Vagina (tissue), 2 donors: ENCODE measurements around the gene ZMAT5. TPM values are rescaled to one million over a fixed set of nuclear protein-coding genes. Genes with fewer than 3 reads are reported as not detected.

Experiments
- DNase-seq, 2 donors: peaks; one replicate each; pipeline ENCODE4 v3.0.0-alpha.2; 2017; ENCODE audit errors: extremely low spot score in 2 of 2
- H3K27ac ChIP-seq: fragments of 200-600 bp; sonication (generic); one replicate; pipeline ENCODE4 v1.5.1; 2019
- H3K27me3 ChIP-seq: fragments of 200-600 bp; sonication (generic); one replicate; pipeline ENCODE4 v1.5.1; 2019
- H3K36me3 ChIP-seq, 2 donors: fragments of 200-600 bp; sonication (generic); one replicate each; pipeline ENCODE4 v1.5.1; 2017 to 2019
- H3K4me1 ChIP-seq: fragments of 200-600 bp; sonication (generic); one replicate; pipeline ENCODE4 v1.5.1; 2019
- H3K4me3 ChIP-seq, 2 donors: fragments of 200-600 bp; sonication (generic); 1 replicate in 1 of 2; 2 replicates in 1 of 2; pipeline ENCODE4 v1.5.1; 2016 to 2019
- H3K9me3 ChIP-seq: fragments of 200-600 bp; sonication (generic); one replicate; pipeline ENCODE4 v1.5.1; 2019
- POLR2A ChIP-seq, 2 donors: fragments of 450-650 bp; IDR thresholded peaks; one replicate each; pipeline ENCODE4 v1.6.1; 2017; ENCODE audit warnings: antibody characterized with exemption in 2 of 2, mild to moderate bottlenecking in 2 of 2, moderate library complexity in 2 of 2
- POLR2AphosphoS5 ChIP-seq, 2 donors: sonication (generic); formaldehyde crosslinking; IDR thresholded peaks; one replicate each; pipeline ENCODE4 v1.9.0; 2017; ENCODE audit warnings: antibody characterized with exemption in 2 of 2, mild to moderate bottlenecking in 2 of 2, low read depth in 1 of 2; ENCODE audit not compliant: insufficient read depth in 1 of 2
- intact Hi-C: fragments of 100-400 bp; cut with DNase I; formaldehyde crosslinking; loops from one replicate; pipeline ENCODE4 v1.15.1; 2023
- total RNA-seq: library from RNA; depleted of rRNA; stranded (reverse); fragments of >200 nt; gene quantifications from one replicate; pipeline ENCODE4 v1.2.3, GENCODE V29; 2016
- TF ChIP-seq, protein P1 (sequence below), 3 experiments: fragments of 450-650 bp in 2 of 3; fragments of 200-600 bp in 1 of 3; sonication (generic) in 1 of 3; IDR thresholded peaks; one replicate each; pipeline ENCODE4 v1.5.1; 2017 to 2019; ENCODE audit warnings: antibody characterized with exemption in 3 of 3, mild to moderate bottlenecking in 2 of 3, moderate library complexity in 2 of 3

ZMAT5 gene
- total RNA-seq, 1 donor from 2014 or later = 22.6 TPM

DNA sequence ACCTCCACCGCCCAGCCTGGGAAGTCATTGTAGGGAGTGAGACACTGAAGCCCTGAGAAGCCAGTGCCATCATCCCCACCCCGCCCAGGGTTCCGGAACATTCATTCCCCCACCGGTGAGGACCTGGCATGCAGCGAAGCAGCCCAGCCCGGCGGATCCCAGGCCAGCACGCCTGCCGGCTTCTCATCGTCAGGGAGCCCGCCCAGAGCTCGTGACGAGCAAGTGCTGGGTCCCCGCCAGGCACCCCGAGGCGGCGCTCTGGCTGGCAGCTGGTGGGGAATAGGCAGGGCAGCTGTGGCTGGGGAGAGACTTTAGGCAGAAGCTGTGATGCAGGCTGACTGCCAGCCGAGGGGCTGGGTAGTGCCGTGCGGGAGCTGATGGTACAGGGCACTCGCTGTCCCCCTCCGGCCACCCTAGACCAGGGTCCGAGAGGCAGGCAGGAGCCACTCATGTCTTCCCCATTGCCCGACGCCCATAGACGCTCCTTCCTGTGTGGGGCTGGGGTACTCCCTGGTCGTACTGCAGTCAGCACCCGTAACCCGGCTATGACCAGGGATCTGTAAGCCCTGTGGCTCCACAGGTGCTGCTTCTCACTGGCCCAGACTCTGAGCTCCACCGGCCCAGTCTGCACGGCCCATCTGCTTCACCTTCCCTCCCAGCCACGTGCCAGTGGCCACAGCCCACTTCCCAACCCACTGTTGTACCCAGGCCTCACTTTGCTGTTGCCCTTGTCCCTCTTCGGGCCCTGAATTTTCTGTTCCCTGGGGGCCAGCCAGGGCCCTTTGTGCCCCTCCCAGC, 71.5 kb downstream of the ZMAT5 start:
- intact Hi-C loops = no loop called here
- no peak for DNase-seq
- Histone ChIP-seq H3K4me3 (no peak overlapping the region), H3K36me3 (peaks cover 0 to 4% of the 10 kb centered on the region in 2 donors), H3K9me3 (no peaks in the 10 kb centered on the region), H3K27me3 (no peaks in the 10 kb centered on the region), H3K27ac (no peak overlapping the region), H3K4me1 (peaks cover 34% of the 10 kb centered on the region)
- TF ChIP-seq POLR2A (IDR thresholded peaks at IDR 0.05) = no peak
- TF ChIP-seq, protein P1, sequence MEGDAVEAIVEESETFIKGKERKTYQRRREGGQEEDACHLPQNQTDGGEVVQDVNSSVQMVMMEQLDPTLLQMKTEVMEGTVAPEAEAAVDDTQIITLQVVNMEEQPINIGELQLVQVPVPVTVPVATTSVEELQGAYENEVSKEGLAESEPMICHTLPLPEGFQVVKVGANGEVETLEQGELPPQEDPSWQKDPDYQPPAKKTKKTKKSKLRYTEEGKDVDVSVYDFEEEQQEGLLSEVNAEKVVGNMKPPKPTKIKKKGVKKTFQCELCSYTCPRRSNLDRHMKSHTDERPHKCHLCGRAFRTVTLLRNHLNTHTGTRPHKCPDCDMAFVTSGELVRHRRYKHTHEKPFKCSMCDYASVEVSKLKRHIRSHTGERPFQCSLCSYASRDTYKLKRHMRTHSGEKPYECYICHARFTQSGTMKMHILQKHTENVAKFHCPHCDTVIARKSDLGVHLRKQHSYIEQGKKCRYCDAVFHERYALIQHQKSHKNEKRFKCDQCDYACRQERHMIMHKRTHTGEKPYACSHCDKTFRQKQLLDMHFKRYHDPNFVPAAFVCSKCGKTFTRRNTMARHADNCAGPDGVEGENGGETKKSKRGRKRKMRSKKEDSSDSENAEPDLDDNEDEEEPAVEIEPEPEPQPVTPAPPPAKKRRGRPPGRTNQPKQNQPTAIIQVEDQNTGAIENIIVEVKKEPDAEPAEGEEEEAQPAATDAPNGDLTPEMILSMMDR (IDR thresholded peaks at IDR 0.05) = no peak
- TF ChIP-seq POLR2AphosphoS5 (IDR thresholded peaks at IDR 0.05; ENCODE audit: insufficient read depth in 1 of 2, low read depth in 1 of 2) = no peak

- DNase-seq = no peak
- Histone ChIP-seq H3K27me3 (no peaks in the 10 kb centered on the region), H3K27ac (no peak overlapping the region), H3K4me3 (no peak overlapping the region), H3K9me3 (no peaks in the 10 kb centered on the region), H3K4me1 (peaks cover 44% of the 10 kb centered on the region), H3K36me3 (peaks cover 0 to 4% of the 10 kb centered on the region in 2 donors)
- intact Hi-C loops = no loop called here
- TF ChIP-seq, protein P1 (IDR thresholded peaks at IDR 0.05) = no peak
- no peak for TF ChIP-seq POLR2AphosphoS5 (IDR thresholded peaks at IDR 0.05; ENCODE audit: insufficient read depth in 1 of 2, low read depth in 1 of 2)
- no peak for TF ChIP-seq POLR2A (IDR thresholded peaks at IDR 0.05)
These were observed 73.1 kb downstream of the ZMAT5 start for GRCh38 chr22:29693671-29694070.

DNA sequence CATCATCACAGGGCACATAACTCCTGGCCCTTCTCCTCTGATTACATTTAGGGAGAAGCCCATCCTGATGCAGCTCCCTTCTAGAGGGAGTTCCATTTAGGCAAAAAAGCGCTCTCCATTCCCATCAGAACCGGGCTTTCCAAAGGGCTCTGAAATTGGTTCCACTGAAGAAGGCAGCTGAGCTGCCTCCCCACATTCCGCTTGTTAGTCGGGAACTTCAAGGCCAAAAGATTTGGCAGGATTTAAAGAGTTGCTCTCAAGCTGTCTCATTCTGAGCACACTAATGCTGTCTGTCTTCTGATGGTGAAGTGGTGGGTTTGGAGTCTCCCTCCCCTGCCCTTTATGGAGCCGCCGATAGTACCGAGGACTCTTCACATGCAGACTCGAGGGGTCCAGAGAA, 73.6 kb downstream of the ZMAT5 start:
- intact Hi-C loops = no loop called here
- peaks cover 0 to 4% of the 10 kb centered on the region in 2 donors for H3K36me3 ChIP-seq
- no peaks in the 10 kb centered on the region for H3K27me3 ChIP-seq
- H3K27ac ChIP-seq = no peak overlapping the region
- H3K9me3 ChIP-seq = no peaks in the 10 kb centered on the region
- no peak for DNase-seq
- H3K4me3 ChIP-seq = no peak overlapping the region
- TF ChIP-seq, protein P1 (IDR thresholded peaks at IDR 0.05) = no peak
- TF ChIP-seq POLR2A (IDR thresholded peaks at IDR 0.05) (no peak), POLR2AphosphoS5 (IDR thresholded peaks at IDR 0.05; ENCODE audit: insufficient read depth in 1 of 2, low read depth in 1 of 2) (no peak)
- peaks cover 42% of the 10 kb centered on the region for H3K4me1 ChIP-seq

GRCh38 chr22:29692327-29692640, 74.5 kb downstream of the ZMAT5 start:
- intact Hi-C loops = no loop called here
- Histone ChIP-seq H3K4me3 (no peak overlapping the region), H3K36me3 (peaks cover 0 to 8% of the 10 kb centered on the region in 2 donors), H3K9me3 (no peaks in the 10 kb centered on the region), H3K27me3 (no peaks in the 10 kb centered on the region), H3K4me1 (peaks cover 37% of the 10 kb centered on the region), H3K27ac (no peak overlapping the region)
- TF ChIP-seq, protein P1 (IDR thresholded peaks at IDR 0.05) = no peak
- no peak for TF ChIP-seq POLR2A (IDR thresholded peaks at IDR 0.05)
- no peak for DNase-seq

GRCh38 chr22:29691636-29692326, 75.0 kb downstream of the ZMAT5 start:
- TF ChIP-seq POLR2AphosphoS5 (IDR thresholded peaks at IDR 0.05; ENCODE audit: insufficient read depth in 1 of 2, low read depth in 1 of 2) (no peak), POLR2A (IDR thresholded peaks at IDR 0.05) (no peak)
- TF ChIP-seq, protein P1 (IDR thresholded peaks at IDR 0.05) = no peak
- peaks cover 0 to 13% of the 10 kb centered on the region in 2 donors for H3K36me3 ChIP-seq
- H3K9me3 ChIP-seq = no peaks in the 10 kb centered on the region
- DNase-seq = no peak
- no peak overlapping the region for H3K4me3 ChIP-seq
- H3K27ac ChIP-seq = no peak overlapping the region
- peaks cover 37% of the 10 kb centered on the region for H3K4me1 ChIP-seq
- intact Hi-C loops = no loop called here
- H3K27me3 ChIP-seq = no peaks in the 10 kb centered on the region
